ENCODE data around the gene SYCN. TPM values are rescaled to one million over a fixed set of nuclear protein-coding genes. Genes with fewer than 3 reads are reported as not detected.

SYCN gene
- total RNA-seq, 2 experiments from 2014 or later = not detected

GRCh38 chr19:39157997-39158389 lies 46.1 kb downstream of the SYCN start:
- no peak overlapping the region for H3K4me2 ChIP-seq (ENCODE audit: low read length)
- ChIA-PET CTCF (ENCODE audit: unreplicated experiment) (no interaction called here), POLR2A (no interaction called here)
- intact Hi-C loops (cut with micrococcal nuclease; ENCODE audit: unreplicated experiment) = no loop called here
- H3K4me3 ChIP-seq (ENCODE audit: low read depth, low read length, poor library complexity, severe bottlenecking) = no peak overlapping the region
- no peaks in the 10 kb centered on the region for H3K36me3 ChIP-seq (ENCODE audit: insufficient read depth, low read length)
- no peaks in the 10 kb centered on the region for H4K20me1 ChIP-seq (ENCODE audit: insufficient read depth, low read length)
- H3K27ac ChIP-seq (ENCODE audit: low read depth, low read length, poor library complexity, severe bottlenecking) = no peak overlapping the region
- H2AFZ ChIP-seq (ENCODE audit: low read length) = no peak overlapping the region
- H3K9me2 ChIP-seq (ENCODE audit: insufficient read depth, low read length) = no peaks in the 10 kb centered on the region
- TF ChIP-seq CTCF (conservative IDR thresholded peaks at IDR 0.05; ENCODE audit: low read length) (no peak), EZH2phosphoT487 (IDR thresholded peaks at IDR 0.05; ENCODE audit: borderline replicate concordance, low read depth, low read length) (no peak)
- no peaks in the 10 kb centered on the region for H3K4me1 ChIP-seq (ENCODE audit: insufficient read depth, low read length, poor library complexity, severe bottlenecking)
- BruUV-seq (replicated peaks) = no TSS peak
- no peaks in the 10 kb centered on the region for H3K79me2 ChIP-seq (ENCODE audit: insufficient read depth, low read depth, low read length)
- DNase-seq (ENCODE audit: low spot score) = no peak
- H3K9me3 ChIP-seq (ENCODE audit: low read length) = no peaks in the 10 kb centered on the region

GRCh38 chr19:39157275-39157996 lies 46.6 kb downstream of the SYCN start:
- no peak overlapping the region for H3K27ac ChIP-seq (ENCODE audit: low read depth, low read length, poor library complexity, severe bottlenecking)
- no TSS peak for BruUV-seq (replicated peaks)
- no peaks in the 10 kb centered on the region for H3K9me2 ChIP-seq (ENCODE audit: insufficient read depth, low read length)
- TF ChIP-seq EZH2phosphoT487 (IDR thresholded peaks at IDR 0.05; ENCODE audit: borderline replicate concordance, low read depth, low read length) (no peak), CTCF (conservative IDR thresholded peaks at IDR 0.05; ENCODE audit: low read length) (no peak)
- H3K79me2 ChIP-seq (ENCODE audit: insufficient read depth, low read depth, low read length) = no peaks in the 10 kb centered on the region
- H3K4me3 ChIP-seq (ENCODE audit: low read depth, low read length, poor library complexity, severe bottlenecking) = no peak overlapping the region
- DNase-seq (ENCODE audit: low spot score) = no peak
- no peaks in the 10 kb centered on the region for H4K20me1 ChIP-seq (ENCODE audit: insufficient read depth, low read length)
- no peak overlapping the region for H2AFZ ChIP-seq (ENCODE audit: low read length)
- POLR2A ChIA-PET = no interaction called here
- intact Hi-C loops (cut with micrococcal nuclease; ENCODE audit: unreplicated experiment) = no loop called here
- no peak overlapping the region for H3K4me2 ChIP-seq (ENCODE audit: low read length)
- no peaks in the 10 kb centered on the region for H3K9me3 ChIP-seq (ENCODE audit: low read length)
- CTCF ChIA-PET (ENCODE audit: unreplicated experiment) = no interaction called here
- H3K36me3 ChIP-seq (ENCODE audit: insufficient read depth, low read length) = no peaks in the 10 kb centered on the region
- no peaks in the 10 kb centered on the region for H3K4me1 ChIP-seq (ENCODE audit: insufficient read depth, low read length, poor library complexity, severe bottlenecking)

- H3K4me1 ChIP-seq (ENCODE audit: insufficient read depth, low read length, poor library complexity, severe bottlenecking) = no peaks in the 10 kb centered on the region
- CTCF ChIA-PET (ENCODE audit: unreplicated experiment) = no interaction called here
- POLR2A ChIA-PET = no interaction called here
- BruUV-seq (replicated peaks) = no TSS peak
- no peak overlapping the region for H3K4me2 ChIP-seq (ENCODE audit: low read length)
- intact Hi-C loops (cut with micrococcal nuclease; ENCODE audit: unreplicated experiment) = no loop called here
- H3K4me3 ChIP-seq (ENCODE audit: low read depth, low read length, poor library complexity, severe bottlenecking) = no peak overlapping the region
- no peak overlapping the region for H2AFZ ChIP-seq (ENCODE audit: low read length)
- no peaks in the 10 kb centered on the region for H3K36me3 ChIP-seq (ENCODE audit: insufficient read depth, low read length)
- no peak overlapping the region for H3K27ac ChIP-seq (ENCODE audit: low read depth, low read length, poor library complexity, severe bottlenecking)
- no peak for DNase-seq (ENCODE audit: low spot score)
- H4K20me1 ChIP-seq (ENCODE audit: insufficient read depth, low read length) = no peaks in the 10 kb centered on the region
- no peaks in the 10 kb centered on the region for H3K9me2 ChIP-seq (ENCODE audit: insufficient read depth, low read length)
- no peaks in the 10 kb centered on the region for H3K79me2 ChIP-seq (ENCODE audit: insufficient read depth, low read depth, low read length)
- H3K9me3 ChIP-seq (ENCODE audit: low read length) = no peaks in the 10 kb centered on the region
- TF ChIP-seq EZH2phosphoT487 (IDR thresholded peaks at IDR 0.05; ENCODE audit: borderline replicate concordance, low read depth, low read length) (no peak), CTCF (conservative IDR thresholded peaks at IDR 0.05; ENCODE audit: low read length) (no peak)
Measured at GRCh38 chr19:39156326-39157230, 47.5 kb downstream of the SYCN start.

Measured in OCI-LY7 (cell line).